GM23338 (cell line): ENCODE data around the gene ID4. TPM values are rescaled to one million over a fixed set of nuclear protein-coding genes. Genes with fewer than 3 reads are reported as not detected.

ENCODE experiments used
- ATAC-seq: fragments of 200-7000 bp; cut with Tn5 transposase; 3 replicates; pipeline ENCODE4 v1.9.1; 2020
- DNase-seq: peaks from one replicate; pipeline ENCODE4 v3.0.0-alpha.2; 2015; ENCODE audit warnings: low spot score
- H2AFZ ChIP-seq: fragments of 200-600 bp; sonication (generic); 2 replicates; pipeline ENCODE4 v1.8.0; 2016; ENCODE audit warnings: antibody characterized with exemption, mild to moderate bottlenecking, moderate library complexity
- H3F3A ChIP-seq: fragments of 200-600 bp; sonication (generic); replicated peaks from 2 replicates; pipeline ENCODE4 v1.8.0; 2017; ENCODE audit warnings: antibody characterized with exemption, mixed run types, low read depth
- H3K27ac ChIP-seq: fragments of 200-600 bp; sonication (generic); 2 replicates; pipeline ENCODE4 v1.6.1; 2016; ENCODE audit warnings: low read depth
- H3K27me3 ChIP-seq: fragments of 200-600 bp; sonication (generic); 2 replicates; pipeline ENCODE4 v1.8.0; 2016; ENCODE audit warnings: mild to moderate bottlenecking, mixed run types, moderate library complexity; ENCODE audit not compliant: insufficient read depth
- H3K36me3 ChIP-seq: fragments of 200-600 bp; sonication (generic); 2 replicates; pipeline ENCODE4 v1.8.0; 2016; ENCODE audit warnings: mild to moderate bottlenecking; ENCODE audit not compliant: insufficient read depth
- H3K4me1 ChIP-seq: fragments of 200-600 bp; sonication (generic); 2 replicates; pipeline ENCODE4 v1.8.0; 2016; ENCODE audit warnings: mild to moderate bottlenecking, moderate library complexity; ENCODE audit not compliant: insufficient read depth
- H3K4me2 ChIP-seq: fragments of 200-600 bp; sonication (generic); 2 replicates; pipeline ENCODE4 v1.7.1; 2017; ENCODE audit warnings: mixed run types
- H3K4me3 ChIP-seq: fragments of 200-600 bp; sonication (generic); 2 replicates; pipeline ENCODE4 v1.6.1; 2016; ENCODE audit warnings: mixed run types
- H3K79me2 ChIP-seq: fragments of 200-600 bp; sonication (generic); replicated peaks from 2 replicates; pipeline ENCODE4 v1.8.0; 2017; ENCODE audit warnings: mild to moderate bottlenecking; ENCODE audit not compliant: insufficient read depth
- H3K9me2 ChIP-seq: fragments of 200-600 bp; sonication (generic); 2 replicates; pipeline ENCODE4 v1.8.0; 2017; ENCODE audit not compliant: insufficient read depth
- H4K20me1 ChIP-seq: fragments of 200-600 bp; sonication (generic); replicated peaks from 2 replicates; pipeline ENCODE4 v1.8.0; 2017; ENCODE audit warnings: mild to moderate bottlenecking; ENCODE audit not compliant: insufficient read depth
- H3K27ac Mint-ChIP-seq: 2 replicates; pipeline ENCODE4 v1.8.0; 2020; ENCODE audit warnings: inconsistent platforms, mild to moderate bottlenecking, moderate library complexity, mixed read lengths
- H3K27me3 Mint-ChIP-seq: 3 replicates; pipeline ENCODE4 v1.8.0; 2022; ENCODE audit warnings: low read depth, mild to moderate bottlenecking, moderate library complexity, mixed read lengths, inconsistent platforms; ENCODE audit not compliant: insufficient read depth, poor library complexity
- H3K36me3 Mint-ChIP-seq: 3 replicates; pipeline ENCODE4 v1.8.0; 2021; ENCODE audit warnings: low read depth, mild to moderate bottlenecking, inconsistent platforms, moderate library complexity, mixed read lengths
- H3K4me1 Mint-ChIP-seq: 3 replicates; pipeline ENCODE4 v1.8.0; 2020; ENCODE audit warnings: mild to moderate bottlenecking, inconsistent platforms, mixed read lengths
- H3K4me3 Mint-ChIP-seq: 3 replicates; pipeline ENCODE4 v1.8.0; 2021; ENCODE audit warnings: moderate library complexity, mild to moderate bottlenecking, inconsistent platforms, mixed read lengths
- H3K9me3 Mint-ChIP-seq: 3 replicates; pipeline ENCODE4 v1.8.0; 2020; ENCODE audit warnings: moderate library complexity, mild to moderate bottlenecking, inconsistent platforms, mixed read lengths
- CREB1 ChIP-seq: fragments of 250-450 bp; sonication (Bioruptor Pico); IDR thresholded peaks from 2 replicates; pipeline ENCODE4 v1.5.0; 2020; ENCODE audit warnings: low read depth, mild to moderate bottlenecking, moderate library complexity
- CTCF ChIP-seq, 2 experiments: fragments of 200-600 bp in 1 of 2; sonication (generic) in 1 of 2; conservative IDR thresholded peaks; 2 replicates each; pipeline versions ENCODE4 v1.5.1 to v1.6.1; 2016 to 2017; ENCODE audit warnings: antibody characterized with exemption in 2 of 2, low read depth in 2 of 2, mild to moderate bottlenecking in 2 of 2, moderate library complexity in 1 of 2
- ETS1 ChIP-seq: IDR thresholded peaks from 2 replicates; pipeline ENCODE4 v1.6.1; 2016; ENCODE audit warnings: antibody characterized with exemption
- EZH2 ChIP-seq: fragments of 200-600 bp; sonication (generic); IDR thresholded peaks from one replicate; pipeline ENCODE4 v1.8.0; 2017; ENCODE audit warnings: antibody characterized with exemption, mild to moderate bottlenecking, low read depth; ENCODE audit not compliant: unreplicated experiment
- EZH2phosphoT487 ChIP-seq: fragments of 200-600 bp; sonication (generic); IDR thresholded peaks from one replicate; pipeline ENCODE4 v1.8.1; 2018; ENCODE audit warnings: antibody characterized with exemption; ENCODE audit not compliant: unreplicated experiment
- JUNB ChIP-seq: IDR thresholded peaks from one replicate; pipeline ENCODE4 v1.6.1; 2016; ENCODE audit warnings: antibody characterized with exemption; ENCODE audit not compliant: unreplicated experiment
- NANOG ChIP-seq: IDR thresholded peaks from 2 replicates; pipeline ENCODE4 v1.6.1; 2016; ENCODE audit warnings: antibody characterized with exemption, borderline replicate concordance
- POLR2AphosphoS5 ChIP-seq: IDR thresholded peaks from 2 replicates; pipeline ENCODE4 v1.6.1; 2016; ENCODE audit warnings: antibody characterized with exemption, low read depth
- REST ChIP-seq: IDR thresholded peaks from one replicate; pipeline ENCODE4 v1.6.1; 2018; ENCODE audit warnings: antibody characterized with exemption; ENCODE audit not compliant: unreplicated experiment
- STAT1 ChIP-seq: IDR thresholded peaks from one replicate; pipeline ENCODE4 v1.6.1; 2016; ENCODE audit warnings: antibody characterized with exemption; ENCODE audit not compliant: unreplicated experiment
- ZNF114 ChIP-seq: fragments of 250-450 bp; sonication (Bioruptor Pico); IDR thresholded peaks from 2 replicates; pipeline ENCODE4 v1.5.0; 2020; ENCODE audit warnings: mild to moderate bottlenecking, moderate library complexity
- ZNF331 ChIP-seq: fragments of 250-450 bp; sonication (Bioruptor Pico); IDR thresholded peaks from 2 replicates; pipeline ENCODE4 v1.5.0; 2020; ENCODE audit warnings: low read depth, mild to moderate bottlenecking, moderate library complexity
- polyA plus RNA-seq: library from polyadenylated mRNA; unstranded; fragments of >200 nt; fragmentation: Nextera tagmentation; extraction: Ambion mirVana; gene quantifications from 2 replicates; pipeline ENCODE4 v1.2.1, GENCODE V29; 2016
- total RNA-seq: library from RNA; depleted of rRNA; stranded (reverse); fragments of >200 nt; shearing (Covaris generic); gene quantifications from 2 replicates; pipeline ENCODE4 v1.2.3, GENCODE V29; 2014
- TF ChIP-seq, protein P1 (sequence below): fragments of 250-450 bp; sonication (Bioruptor Pico); IDR thresholded peaks from 2 replicates; pipeline ENCODE4 v1.5.0; 2020; ENCODE audit warnings: mild to moderate bottlenecking, moderate library complexity

ID4 gene
- total and polyA plus RNA-seq, 2 experiments from 2014 or later, result 3.7 to 7.0 TPM

DNA sequence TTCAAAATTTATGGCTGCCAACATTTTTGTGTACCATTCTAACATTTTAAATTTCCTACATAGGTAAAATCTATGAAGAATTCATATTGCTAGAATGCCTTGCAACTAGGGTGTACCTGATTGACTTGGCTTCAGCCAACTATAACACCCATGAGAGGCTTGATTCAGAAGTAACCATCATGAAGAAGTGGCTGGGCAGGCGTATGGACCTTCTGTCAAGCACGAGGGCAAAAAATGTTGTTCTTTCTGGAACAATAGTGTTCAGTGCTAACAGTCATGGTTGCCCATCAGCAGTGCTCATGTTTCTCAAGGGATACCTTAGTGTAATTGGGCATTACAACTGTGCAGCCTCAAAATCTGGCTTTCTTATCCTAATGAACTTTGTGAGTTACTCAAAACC, 42.9 kb downstream of the ID4 start:
- Histone ChIP-seq H2AFZ (no peak overlapping the region), H3K27me3 (no peaks in the 10 kb centered on the region), H4K20me1 (no peaks in the 10 kb centered on the region), H3K27ac (no peak overlapping the region), H3K4me3 (no peak overlapping the region), H3K4me1 (no peaks in the 10 kb centered on the region), H3K79me2 (no peaks in the 10 kb centered on the region), H3K36me3 (no peaks in the 10 kb centered on the region), H3F3A (no peaks in the 10 kb centered on the region), H3K9me2 (no peaks in the 10 kb centered on the region), H3K4me2 (no peak overlapping the region)
- no peak for DNase-seq
- ATAC-seq, result no peak
- H3K9me3 Mint-ChIP-seq, result no peaks in the 10 kb centered on the region
- TF ChIP-seq ZNF331 (CRISPR knock-in tag) (no peak), CREB1 (CRISPR knock-in tag) (no peak), REST (no peak), CTCF (conservative IDR thresholded peaks at IDR 0.05; ENCODE audit: low read depth in 2 of 2) (no peak), ZNF114 (CRISPR knock-in tag) (no peak), EZH2phosphoT487 (no peak), JUNB (no peak), NANOG (no peak), EZH2 (no peak), STAT1 (no peak), POLR2AphosphoS5 (no peak), ETS1 (no peak)
- TF ChIP-seq, protein P1, sequence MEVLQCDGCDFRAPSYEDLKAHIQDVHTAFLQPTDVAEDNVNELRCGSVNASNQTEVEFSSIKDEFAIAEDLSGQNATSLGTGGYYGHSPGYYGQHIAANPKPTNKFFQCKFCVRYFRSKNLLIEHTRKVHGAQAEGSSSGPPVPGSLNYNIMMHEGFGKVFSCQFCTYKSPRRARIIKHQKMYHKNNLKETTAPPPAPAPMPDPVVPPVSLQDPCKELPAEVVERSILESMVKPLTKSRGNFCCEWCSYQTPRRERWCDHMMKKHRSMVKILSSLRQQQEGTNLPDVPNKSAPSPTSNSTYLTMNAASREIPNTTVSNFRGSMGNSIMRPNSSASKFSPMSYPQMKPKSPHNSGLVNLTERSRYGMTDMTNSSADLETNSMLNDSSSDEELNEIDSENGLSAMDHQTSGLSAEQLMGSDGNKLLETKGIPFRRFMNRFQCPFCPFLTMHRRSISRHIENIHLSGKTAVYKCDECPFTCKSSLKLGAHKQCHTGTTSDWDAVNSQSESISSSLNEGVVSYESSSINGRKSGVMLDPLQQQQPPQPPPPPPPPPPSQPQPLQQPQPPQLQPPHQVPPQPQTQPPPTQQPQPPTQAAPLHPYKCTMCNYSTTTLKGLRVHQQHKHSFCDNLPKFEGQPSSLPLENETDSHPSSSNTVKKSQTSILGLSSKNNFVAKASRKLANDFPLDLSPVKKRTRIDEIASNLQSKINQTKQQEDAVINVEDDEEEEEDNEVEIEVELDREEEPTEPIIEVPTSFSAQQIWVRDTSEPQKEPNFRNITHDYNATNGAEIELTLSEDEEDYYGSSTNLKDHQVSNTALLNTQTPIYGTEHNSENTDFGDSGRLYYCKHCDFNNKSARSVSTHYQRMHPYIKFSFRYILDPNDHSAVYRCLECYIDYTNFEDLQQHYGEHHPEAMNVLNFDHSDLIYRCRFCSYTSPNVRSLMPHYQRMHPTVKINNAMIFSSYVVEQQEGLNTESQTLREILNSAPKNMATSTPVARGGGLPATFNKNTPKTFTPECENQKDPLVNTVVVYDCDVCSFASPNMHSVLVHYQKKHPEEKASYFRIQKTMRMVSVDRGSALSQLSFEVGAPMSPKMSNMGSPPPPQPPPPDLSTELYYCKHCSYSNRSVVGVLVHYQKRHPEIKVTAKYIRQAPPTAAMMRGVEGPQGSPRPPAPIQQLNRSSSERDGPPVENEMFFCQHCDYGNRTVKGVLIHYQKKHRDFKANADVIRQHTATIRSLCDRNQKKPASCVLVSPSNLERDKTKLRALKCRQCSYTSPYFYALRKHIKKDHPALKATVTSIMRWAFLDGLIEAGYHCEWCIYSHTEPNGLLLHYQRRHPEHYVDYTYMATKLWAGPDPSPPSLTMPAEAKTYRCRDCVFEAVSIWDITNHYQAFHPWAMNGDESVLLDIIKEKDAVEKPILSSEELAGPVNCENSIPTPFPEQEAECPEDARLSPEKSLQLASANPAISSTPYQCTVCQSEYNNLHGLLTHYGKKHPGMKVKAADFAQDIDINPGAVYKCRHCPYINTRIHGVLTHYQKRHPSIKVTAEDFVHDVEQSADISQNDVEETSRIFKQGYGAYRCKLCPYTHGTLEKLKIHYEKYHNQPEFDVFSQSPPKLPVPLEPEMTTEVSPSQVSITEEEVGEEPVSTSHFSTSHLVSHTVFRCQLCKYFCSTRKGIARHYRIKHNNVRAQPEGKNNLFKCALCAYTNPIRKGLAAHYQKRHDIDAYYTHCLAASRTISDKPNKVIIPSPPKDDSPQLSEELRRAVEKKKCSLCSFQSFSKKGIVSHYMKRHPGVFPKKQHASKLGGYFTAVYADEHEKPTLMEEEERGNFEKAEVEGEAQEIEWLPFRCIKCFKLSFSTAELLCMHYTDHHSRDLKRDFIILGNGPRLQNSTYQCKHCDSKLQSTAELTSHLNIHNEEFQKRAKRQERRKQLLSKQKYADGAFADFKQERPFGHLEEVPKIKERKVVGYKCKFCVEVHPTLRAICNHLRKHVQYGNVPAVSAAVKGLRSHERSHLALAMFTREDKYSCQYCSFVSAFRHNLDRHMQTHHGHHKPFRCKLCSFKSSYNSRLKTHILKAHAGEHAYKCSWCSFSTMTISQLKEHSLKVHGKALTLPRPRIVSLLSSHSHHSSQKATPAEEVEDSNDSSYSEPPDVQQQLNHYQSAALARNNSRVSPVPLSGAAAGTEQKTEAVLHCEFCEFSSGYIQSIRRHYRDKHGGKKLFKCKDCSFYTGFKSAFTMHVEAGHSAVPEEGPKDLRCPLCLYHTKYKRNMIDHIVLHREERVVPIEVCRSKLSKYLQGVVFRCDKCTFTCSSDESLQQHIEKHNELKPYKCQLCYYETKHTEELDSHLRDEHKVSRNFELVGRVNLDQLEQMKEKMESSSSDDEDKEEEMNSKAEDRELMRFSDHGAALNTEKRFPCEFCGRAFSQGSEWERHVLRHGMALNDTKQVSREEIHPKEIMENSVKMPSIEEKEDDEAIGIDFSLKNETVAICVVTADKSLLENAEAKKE (CRISPR knock-in tag), result no peak
- H3K4me3 Mint-ChIP-seq, result no peak overlapping the region
- H3K36me3 Mint-ChIP-seq, result no peaks in the 10 kb centered on the region
- H3K27me3 Mint-ChIP-seq, result peaks cover 1% of the 10 kb centered on the region
- no peak overlapping the region for H3K27ac Mint-ChIP-seq
- no peaks in the 10 kb centered on the region for H3K4me1 Mint-ChIP-seq
